HG03354 (cell line): ENCODE data around the gene TXLNG.
A peak's percentile ranks its signal among the peaks of the same experiment; 100 is the strongest.

Experiments used
- ATAC-seq: cut with Tn5 transposase; IDR thresholded peaks from one replicate; pipeline ENCODE4 v1.9.1; 2021; ENCODE audit warnings: mild to moderate bottlenecking; ENCODE audit not compliant: unreplicated experiment, poor library complexity, severe bottlenecking

Gene TXLNG

DNA sequence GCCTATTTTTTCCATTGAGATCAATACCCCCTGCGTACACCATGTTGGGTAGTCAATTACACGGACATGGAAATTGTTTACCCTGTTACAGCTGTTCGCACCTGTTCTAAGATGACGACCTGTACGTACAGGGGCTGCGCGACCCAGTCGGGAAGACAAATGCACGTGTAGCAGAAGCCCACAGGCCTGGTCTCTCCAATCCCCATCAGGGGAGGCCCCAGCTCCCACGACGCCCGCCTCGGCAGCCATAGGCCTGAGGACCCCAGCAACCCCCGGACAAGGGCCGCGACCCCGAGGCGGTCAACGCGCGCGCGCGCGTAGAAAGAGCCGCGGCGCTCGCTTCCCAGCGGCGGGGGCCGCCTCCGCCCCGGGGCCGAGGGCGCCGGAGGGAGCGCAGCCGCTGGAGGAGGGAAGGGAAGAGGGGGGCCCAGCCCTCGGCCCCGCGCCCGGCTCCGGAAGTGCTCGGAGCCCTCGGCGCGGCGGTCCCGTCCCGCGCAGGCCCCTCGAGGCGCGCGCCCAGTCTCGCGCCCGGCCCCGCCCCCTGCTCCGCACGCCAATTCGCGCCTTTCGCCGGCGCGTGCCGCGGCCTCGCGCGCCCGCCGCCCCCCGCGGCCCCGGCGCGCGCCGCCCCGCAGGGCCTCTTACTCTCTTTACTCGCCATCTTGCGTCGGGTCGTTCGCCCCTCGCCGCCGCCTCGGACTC is 83.3 kb downstream of the TXLNG start:
- peak; percentile 57 for ATAC-seq

DNA sequence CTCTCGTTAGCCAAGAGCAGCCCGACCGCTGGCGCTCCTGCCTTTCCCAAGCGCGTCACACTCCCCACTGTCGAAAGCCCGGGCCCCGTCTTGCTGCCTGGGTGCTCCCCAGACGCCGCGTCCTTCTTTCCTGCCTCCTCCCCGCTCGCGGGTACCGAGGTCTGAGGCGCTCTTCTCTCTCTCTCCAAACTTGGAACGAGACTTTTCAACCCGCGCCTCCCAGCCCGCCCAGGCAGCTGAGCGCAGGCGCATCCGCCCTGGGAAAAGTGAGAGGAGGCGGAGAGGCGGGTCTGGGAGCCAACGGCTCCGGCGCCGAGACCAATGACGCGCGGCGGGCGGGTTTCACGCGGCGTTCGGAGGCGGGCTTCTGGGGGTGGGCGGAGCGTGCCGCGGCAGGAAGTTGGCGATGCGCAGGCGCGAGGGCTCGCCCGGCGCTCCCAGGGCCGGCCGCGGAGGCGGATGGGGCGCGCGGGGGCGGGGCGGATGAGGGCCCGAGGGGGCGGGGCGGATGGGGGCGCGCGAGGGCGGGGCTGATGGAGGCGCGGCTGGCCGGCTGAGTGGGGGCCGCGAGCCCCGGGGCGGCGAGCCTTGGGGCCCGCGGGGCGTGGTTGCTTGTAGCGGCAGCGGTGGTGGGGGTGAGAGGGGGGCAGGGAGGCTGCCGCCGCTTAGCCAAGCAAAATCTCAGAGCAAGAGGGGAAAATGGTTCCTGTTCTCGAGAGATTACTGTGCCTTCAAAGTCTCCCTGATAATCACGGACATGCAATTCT is 84.0 kb downstream of the TXLNG start, which contains the start of gene RBBP7:
Gene RBBP7, minus strand, starts transcription at position 268 of the 767 bp plus-strand sequence. CDS start 309 bp downstream, outside the sequence.
- ATAC-seq: peak; percentile 84

DNA sequence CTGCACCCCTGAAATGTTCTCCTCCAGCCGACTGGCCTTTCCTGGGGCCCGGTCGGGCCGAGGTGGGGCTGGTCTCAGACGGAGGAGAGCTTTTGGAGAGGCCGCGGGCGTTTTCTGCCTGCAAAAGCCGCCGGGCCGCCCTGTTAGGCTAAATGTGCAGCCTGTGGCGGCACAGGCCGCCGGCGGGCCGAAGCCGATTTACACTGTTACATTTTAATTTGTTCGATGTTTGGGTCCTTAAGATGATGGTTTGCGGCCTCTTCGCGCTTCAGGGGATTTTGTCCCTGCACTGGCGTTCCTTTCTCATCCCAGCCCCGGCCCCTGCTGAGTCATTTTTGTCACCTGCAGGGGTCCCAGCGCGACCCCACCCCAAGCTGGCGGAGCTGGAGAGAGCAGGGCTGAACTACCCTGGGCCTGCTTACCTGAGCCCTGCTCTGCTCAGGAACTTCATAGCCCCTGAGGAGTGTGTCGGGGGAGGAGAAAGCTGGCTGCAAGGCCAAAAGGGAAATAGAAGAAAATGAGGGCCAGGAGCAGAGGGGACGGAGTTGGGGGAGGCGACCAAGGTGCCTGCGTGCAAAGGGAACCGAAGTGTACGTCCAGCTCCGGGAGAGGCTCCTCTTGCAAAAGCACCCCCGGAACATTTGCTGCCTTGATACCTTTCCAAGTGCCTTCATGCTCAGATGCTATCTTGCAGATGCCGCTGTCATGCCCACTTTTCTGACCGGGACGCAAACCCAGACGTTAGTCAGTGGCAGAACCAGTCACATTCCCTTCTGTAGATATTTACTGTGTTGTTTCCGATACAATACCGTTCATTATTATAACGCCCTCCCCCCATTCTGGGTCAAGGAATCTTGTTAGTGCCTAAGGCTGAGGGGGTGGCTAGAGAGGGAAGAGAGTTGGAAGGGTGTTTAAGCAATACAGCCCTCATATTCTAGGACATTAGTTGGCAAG is 84.9 kb downstream of the TXLNG start:
- peak; percentile 17 for ATAC-seq

DNA sequence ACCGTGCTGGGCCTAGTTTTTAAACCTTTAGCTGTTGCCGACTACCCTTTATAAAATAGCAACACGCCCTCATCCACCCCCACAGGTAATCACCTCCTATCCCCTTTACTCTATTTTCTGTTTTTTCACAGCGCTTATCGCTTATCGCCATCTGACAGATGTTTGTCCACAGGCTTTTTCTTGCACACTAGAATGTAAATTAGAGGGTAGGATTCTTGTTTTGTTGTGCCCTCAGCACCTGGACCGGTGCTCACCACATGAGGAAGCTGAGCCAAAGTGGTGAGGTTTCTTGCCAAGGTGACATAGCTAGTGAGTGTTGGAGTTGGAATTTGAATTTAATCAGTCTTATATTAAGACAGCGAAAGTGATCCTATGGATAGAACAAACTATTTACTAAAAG is 86.8 kb downstream of the TXLNG start:
- ATAC-seq: no peak

DNA sequence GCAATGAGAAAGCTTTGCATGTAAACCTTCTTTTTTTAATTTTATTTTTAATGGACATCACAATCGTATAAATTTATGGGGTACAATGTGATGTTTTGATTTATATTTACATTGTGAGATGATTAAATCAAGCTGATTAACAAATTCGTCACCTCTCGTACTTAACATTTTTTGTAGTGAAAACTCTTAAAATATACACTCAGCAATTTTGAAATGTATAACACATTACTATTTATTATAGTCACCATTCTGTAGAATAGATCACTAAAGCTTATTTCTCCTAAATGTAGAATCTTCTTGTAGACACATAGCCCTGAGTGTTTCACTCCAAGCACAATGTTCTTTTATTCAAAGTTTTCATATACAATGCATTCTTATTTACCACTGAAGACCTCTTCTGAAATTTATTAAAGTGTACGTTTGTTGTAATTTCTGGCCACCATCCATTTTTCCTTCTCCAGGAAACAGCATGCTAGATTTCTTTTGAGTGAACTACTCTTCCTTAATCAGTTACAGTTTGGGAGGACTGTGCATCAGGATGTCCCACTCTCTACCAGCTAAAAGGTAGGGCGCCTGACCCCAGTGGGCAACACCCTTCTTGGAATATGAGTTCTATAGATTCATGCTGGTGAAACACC is 88.3 kb downstream of the TXLNG start:
- ATAC-seq: no peak

DNA sequence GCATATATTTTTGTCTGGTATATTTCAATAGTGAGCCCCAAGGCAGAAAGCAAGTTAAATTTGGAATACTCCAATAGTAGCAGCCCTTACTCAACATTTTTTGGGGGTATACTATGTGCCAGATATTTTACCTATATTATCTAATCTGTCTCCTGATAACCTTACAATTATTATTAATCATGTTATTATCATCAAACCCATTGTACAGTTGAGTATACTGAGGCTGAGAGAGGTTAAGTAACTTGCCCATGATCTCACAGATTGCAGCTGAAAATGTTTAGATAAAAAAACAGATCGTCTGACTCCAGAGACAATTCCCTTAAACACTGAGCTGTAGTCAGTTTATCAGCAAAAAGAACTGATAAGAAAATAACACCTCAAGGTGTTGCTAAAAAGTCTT is 90.4 kb downstream of the TXLNG start:
- ATAC-seq: no peak

DNA sequence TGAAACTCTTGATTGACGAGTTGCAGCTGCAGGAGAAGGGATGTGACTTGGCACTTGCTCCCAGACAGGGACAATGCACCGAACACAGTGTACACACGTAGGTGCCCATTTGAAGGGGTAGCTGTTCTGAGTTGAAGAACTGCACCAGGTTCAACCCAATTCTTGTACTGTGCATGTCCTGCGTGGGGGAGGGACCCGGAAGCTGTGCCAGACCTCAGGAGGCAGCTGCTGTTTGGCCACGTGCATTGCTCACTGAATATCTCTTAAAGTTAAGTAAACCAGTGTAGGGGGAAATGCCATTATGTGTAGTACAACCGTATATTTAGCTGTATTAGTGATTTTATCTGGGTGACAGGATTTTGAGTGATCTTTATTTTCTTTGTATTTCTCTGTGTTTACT is 95.9 kb downstream of the TXLNG start:
- ATAC-seq: peak; percentile 49

DNA sequence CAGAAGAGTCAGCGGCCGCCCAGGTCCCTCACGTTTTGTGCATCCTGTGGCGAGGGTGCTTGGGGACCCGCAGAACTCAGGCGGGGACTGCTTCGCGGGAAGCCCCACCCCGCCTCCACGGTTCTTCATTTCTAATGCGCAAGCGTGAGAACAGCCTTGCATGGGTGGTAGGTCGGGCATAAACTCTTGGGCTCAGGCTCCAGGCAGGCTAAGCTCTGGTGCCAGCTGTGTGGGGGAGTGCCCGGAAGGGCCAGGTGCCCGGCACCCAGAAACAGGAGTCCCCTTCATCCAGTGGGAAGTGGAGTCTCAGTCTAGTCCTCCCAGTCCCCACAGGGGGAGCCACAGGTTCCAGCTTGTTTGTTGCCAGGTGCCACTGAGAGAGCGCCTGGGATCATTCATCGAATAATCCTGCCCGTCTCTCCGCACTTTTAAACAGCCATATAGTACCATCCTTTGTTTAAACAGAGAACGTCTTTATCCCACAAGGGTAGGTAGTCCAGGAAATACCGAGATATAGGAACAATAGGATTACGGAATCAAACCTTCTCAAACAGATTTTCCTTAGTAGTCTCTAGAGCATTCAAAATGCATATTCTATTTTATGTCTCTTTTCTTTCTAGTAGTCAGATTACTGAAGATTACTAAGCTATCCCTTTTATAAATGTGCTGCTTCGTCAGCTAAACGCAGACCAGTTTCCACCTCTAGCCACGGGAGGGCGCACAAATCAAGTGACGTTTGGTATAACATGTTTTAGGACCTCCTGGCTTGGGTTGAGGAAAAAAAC is 96.6 kb downstream of the TXLNG start:
- peak; percentile 70 for ATAC-seq

DNA sequence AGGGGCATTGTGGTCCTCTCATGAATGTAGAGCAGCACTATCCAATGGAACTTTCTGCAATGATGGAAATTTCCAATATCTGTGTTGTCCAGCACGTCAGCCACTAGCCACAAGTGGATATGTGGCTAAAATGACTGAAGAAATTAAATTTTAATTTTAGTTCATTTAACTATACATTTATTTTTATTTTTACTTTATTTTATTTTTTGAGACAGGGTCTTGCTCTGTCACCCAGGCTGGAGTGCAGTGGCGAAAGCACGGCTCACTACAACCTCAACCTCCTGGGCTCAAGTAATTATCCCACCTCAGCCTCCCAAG is 97.2 kb downstream of the TXLNG start:
- no peak for ATAC-seq

DNA sequence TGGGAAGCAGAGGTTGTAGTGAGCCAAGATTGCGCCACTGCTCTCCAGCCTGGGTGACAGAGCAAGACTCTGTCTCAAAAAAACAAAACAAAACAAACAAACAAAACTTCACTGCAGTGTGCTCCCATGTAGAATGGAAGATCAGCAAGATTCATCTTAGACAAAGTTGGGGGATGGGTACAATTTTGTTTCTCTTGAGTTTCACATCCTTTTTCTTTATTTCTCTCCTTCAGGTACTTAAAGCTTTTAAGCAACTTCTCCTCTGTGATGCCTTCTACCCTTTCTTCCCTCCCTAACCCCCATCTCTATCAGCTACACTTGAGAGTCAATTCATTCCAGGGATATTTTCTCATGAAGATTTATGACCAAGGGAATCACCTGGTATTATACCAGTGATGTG is 99.4 kb downstream of the TXLNG start:
- ATAC-seq: no peak

DNA sequence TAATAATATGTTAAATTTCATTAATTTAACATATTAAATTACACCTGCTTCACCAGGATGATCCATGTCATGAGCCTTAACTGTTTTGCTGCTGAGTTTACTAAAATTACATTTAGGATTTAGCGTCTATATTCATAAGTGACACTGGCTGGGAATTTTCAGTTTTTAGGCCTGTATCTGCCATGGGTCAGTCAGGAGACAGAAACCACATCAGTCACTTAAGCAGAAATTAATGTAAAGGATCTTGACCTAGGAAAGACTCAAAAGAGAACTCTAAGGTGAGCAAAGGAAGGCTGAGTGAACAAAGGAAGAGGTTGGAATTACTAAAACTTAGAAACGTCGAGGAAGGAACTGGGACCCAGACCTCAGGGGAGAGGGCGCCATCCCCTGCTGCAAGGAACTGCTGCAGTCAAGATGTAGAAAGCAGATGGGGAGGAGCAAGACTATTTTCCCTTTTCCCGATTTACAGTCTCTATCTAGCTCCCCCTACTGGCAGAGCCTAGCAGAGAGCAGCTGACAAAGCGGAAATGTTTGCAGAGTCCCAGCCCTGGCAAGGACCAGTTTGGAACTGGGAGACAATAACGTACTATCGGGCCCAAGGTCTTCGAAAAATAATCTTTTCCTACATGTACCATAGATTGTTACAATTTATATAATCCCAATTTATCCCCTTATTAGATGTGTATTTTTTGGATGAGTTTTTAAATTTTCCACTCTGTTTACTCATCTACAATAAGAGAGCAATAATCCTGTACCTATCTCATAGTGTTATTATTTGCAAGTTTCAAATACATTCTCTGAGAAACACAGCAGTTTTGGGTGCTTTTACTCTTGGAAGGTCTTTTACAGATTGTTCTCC is 106.5 kb downstream of the TXLNG start:
- ATAC-seq: peak; percentile 83
